Activated naive CD8-positive, alpha-beta T cell treated with anti-CD3 and anti-CD28 coated beads, Interleukin-2, amount 10 ng/mL, durations not matched to agents 7 days and 5 days (primary cell): ENCODE data around the gene OLIG2. TPM values are rescaled to one million over a fixed set of nuclear protein-coding genes. Genes with fewer than 3 reads are reported as not detected.

ENCODE experiments used
- ATAC-seq: fragments of 150-1000 bp; cut with Tn5 transposase; one replicate; pipeline ENCODE4 v1.10.0; 2021; ENCODE audit warnings: low read depth, moderate library complexity
- POLR2A ChIA-PET: fragments of 350-600 bp; sonication (Branson Sonifier 250); formaldehyde crosslinking; loops from one replicate; lab custom pipeline; 2021; ENCODE audit warnings: antibody characterized with exemption; lab: Charles Lee
- DNase-seq: peaks from one replicate; pipeline ENCODE4 v3.0.0; 2021
- H3K27ac Mint-ChIP-seq: one replicate; pipeline ENCODE4 v1.8.0; 2022; ENCODE audit warnings: mild to moderate bottlenecking, mixed read lengths
- H3K27me3 Mint-ChIP-seq: one replicate; pipeline ENCODE4 v1.8.0; 2022; ENCODE audit warnings: mild to moderate bottlenecking, moderate library complexity, mixed read lengths
- H3K36me3 Mint-ChIP-seq: one replicate; pipeline ENCODE4 v1.8.0; 2021; ENCODE audit warnings: mild to moderate bottlenecking, mixed read lengths
- H3K4me1 Mint-ChIP-seq: one replicate; pipeline ENCODE4 v1.8.0; 2021; ENCODE audit warnings: mixed read lengths
- H3K4me3 Mint-ChIP-seq: one replicate; pipeline ENCODE4 v1.8.0; 2022; ENCODE audit warnings: mild to moderate bottlenecking, moderate library complexity, mixed read lengths
- H3K9me3 Mint-ChIP-seq: one replicate; pipeline ENCODE4 v1.8.0; 2021; ENCODE audit warnings: mixed read lengths
- total RNA-seq, 2 experiments: library from RNA; stranded (reverse); gene quantifications; one replicate each; pipeline ENCODE4 v1.2.3, GENCODE V29; 2021

Gene OLIG2
- total RNA-seq, 2 experiments from 2014 or later: not detected

GRCh38 chr21:33023574-33024200 is 2.0 kb upstream of the OLIG2 start:
- peak overlapping the region; percentile 62 for H3K27ac Mint-ChIP-seq
- H3K4me1 Mint-ChIP-seq: peaks cover 28% of the 10 kb centered on the region

GRCh38 chr21:33024201-33025103 is 1.3 kb upstream of the OLIG2 start:
- DNase-seq (peak; percentile 38), ATAC-seq (no peak)
- POLR2A ChIA-PET: no interaction called here
- Mint-ChIP-seq H3K4me3 (peak overlapping the region; percentile 58), H3K4me1 (peaks cover 29% of the 10 kb centered on the region), H3K27me3 (peaks cover 86% of the 10 kb centered on the region), H3K9me3 (no peaks in the 10 kb centered on the region), H3K36me3 (peaks cover 6% of the 10 kb centered on the region), H3K27ac (peak overlapping the region; percentile 62)

More at GRCh38 chr21:33023574-33024200, 2.0 kb upstream of the OLIG2 start:
- Mint-ChIP-seq H3K4me3 (peak overlapping the region; percentile 58), H3K27me3 (peaks cover 86% of the 10 kb centered on the region), H3K36me3 (peaks cover 6% of the 10 kb centered on the region), H3K9me3 (no peaks in the 10 kb centered on the region)
- ATAC-seq: no peak
- POLR2A ChIA-PET: no interaction called here
- DNase-seq: peak; percentile 33

- ATAC-seq (no peak), DNase-seq (peak; percentile 37)
- Mint-ChIP-seq H3K9me3 (no peaks in the 10 kb centered on the region), H3K36me3 (peaks cover 6% of the 10 kb centered on the region), H3K4me1 (peaks cover 26% of the 10 kb centered on the region), H3K27me3 (peaks cover 89% of the 10 kb centered on the region), H3K4me3 (peak overlapping the region; percentile 25), H3K27ac (no peak overlapping the region)
- POLR2A ChIA-PET: no interaction called here
Observed at GRCh38 chr21:33025106-33025488, 638 bp upstream of the OLIG2 start.

- peaks cover 6% of the 10 kb centered on the region for H3K36me3 Mint-ChIP-seq
- no peaks in the 10 kb centered on the region for H3K9me3 Mint-ChIP-seq
- DNase-seq (peak; percentile 39), ATAC-seq (no peak)
- H3K4me3 Mint-ChIP-seq: no peak overlapping the region
- peaks cover 22% of the 10 kb centered on the region for H3K4me1 Mint-ChIP-seq
- POLR2A ChIA-PET: no interaction called here
- peak overlapping the region; percentile 77 for H3K27ac Mint-ChIP-seq
- peaks cover 89% of the 10 kb centered on the region for H3K27me3 Mint-ChIP-seq
Observed at GRCh38 chr21:33026443-33026858, 716 bp downstream of the OLIG2 start.

- peaks cover 89% of the 10 kb centered on the region for H3K27me3 Mint-ChIP-seq
- H3K36me3 Mint-ChIP-seq: peaks cover 6% of the 10 kb centered on the region
- POLR2A ChIA-PET: no interaction called here
- no peaks in the 10 kb centered on the region for H3K9me3 Mint-ChIP-seq
- no peak overlapping the region for H3K4me3 Mint-ChIP-seq
- peaks cover 22% of the 10 kb centered on the region for H3K4me1 Mint-ChIP-seq
- H3K27ac Mint-ChIP-seq: peak overlapping the region; percentile 77
- DNase-seq (peak; percentile 46), ATAC-seq (no peak)
Observed at GRCh38 chr21:33026878-33027400, 1.2 kb downstream of the OLIG2 start.

- peaks cover 21% of the 10 kb centered on the region for H3K4me1 Mint-ChIP-seq
- peaks cover 6% of the 10 kb centered on the region for H3K36me3 Mint-ChIP-seq
- peaks cover 89% of the 10 kb centered on the region for H3K27me3 Mint-ChIP-seq
- POLR2A ChIA-PET: no interaction called here
- H3K4me3 Mint-ChIP-seq: no peak overlapping the region
- ATAC-seq: no peak
- H3K9me3 Mint-ChIP-seq: no peaks in the 10 kb centered on the region
- H3K27ac Mint-ChIP-seq: no peak overlapping the region
- peak; percentile 51 for DNase-seq
Observed at GRCh38 chr21:33027401-33028286, 1.9 kb downstream of the OLIG2 start.

GRCh38 chr21:33028287-33028670 is 2.5 kb downstream of the OLIG2 start:
- Mint-ChIP-seq H3K9me3 (no peaks in the 10 kb centered on the region), H3K36me3 (peaks cover 5% of the 10 kb centered on the region), H3K27me3 (peaks cover 86% of the 10 kb centered on the region), H3K4me3 (peak overlapping the region; percentile 35), H3K27ac (peak overlapping the region; percentile 38), H3K4me1 (peaks cover 20% of the 10 kb centered on the region)
- peak; percentile 29 for DNase-seq
- no peak for ATAC-seq
- POLR2A ChIA-PET: no interaction called here

- peak overlapping the region; percentile 43 for H3K27ac Mint-ChIP-seq
- no peak for ATAC-seq
- no peaks in the 10 kb centered on the region for H3K9me3 Mint-ChIP-seq
Observed at GRCh38 chr21:33028773-33029384, 3.1 kb downstream of the OLIG2 start.

GRCh38 chr21:33029385-33029921 is 3.7 kb downstream of the OLIG2 start:
- no peak for ATAC-seq
- Mint-ChIP-seq H3K4me3 (peak overlapping the region; percentile 45), H3K9me3 (no peaks in the 10 kb centered on the region), H3K4me1 (peaks cover 15% of the 10 kb centered on the region), H3K27me3 (peaks cover 77% of the 10 kb centered on the region), H3K36me3 (no peaks in the 10 kb centered on the region), H3K27ac (no peak overlapping the region)
- POLR2A ChIA-PET: no interaction called here
- DNase-seq: no peak

More at GRCh38 chr21:33028773-33029384, 3.1 kb downstream of the OLIG2 start:
- POLR2A ChIA-PET: no interaction called here
- peaks cover 4% of the 10 kb centered on the region for H3K36me3 Mint-ChIP-seq
- H3K4me3 Mint-ChIP-seq: peak overlapping the region; percentile 57
- H3K27me3 Mint-ChIP-seq: peaks cover 80% of the 10 kb centered on the region
- H3K4me1 Mint-ChIP-seq: peaks cover 20% of the 10 kb centered on the region
- peak; percentile 49 for DNase-seq

GRCh38 chr21:33029975-33030461 is 4.3 kb downstream of the OLIG2 start:
- peaks cover 15% of the 10 kb centered on the region for H3K4me1 Mint-ChIP-seq
- POLR2A ChIA-PET: no interaction called here
- H3K27ac Mint-ChIP-seq: no peak overlapping the region
- DNase-seq: no peak
- ATAC-seq: no peak
- peaks cover 73% of the 10 kb centered on the region for H3K27me3 Mint-ChIP-seq
- H3K36me3 Mint-ChIP-seq: no peaks in the 10 kb centered on the region
- no peak overlapping the region for H3K4me3 Mint-ChIP-seq
- H3K9me3 Mint-ChIP-seq: no peaks in the 10 kb centered on the region

GRCh38 chr21:33030633-33031032 is 4.9 kb downstream of the OLIG2 start:
- Mint-ChIP-seq H3K4me1 (peaks cover 15% of the 10 kb centered on the region), H3K9me3 (no peaks in the 10 kb centered on the region), H3K4me3 (no peak overlapping the region), H3K27me3 (peaks cover 68% of the 10 kb centered on the region), H3K27ac (no peak overlapping the region), H3K36me3 (no peaks in the 10 kb centered on the region)
- DNase-seq (no peak), ATAC-seq (no peak)
- POLR2A ChIA-PET: no interaction called here

GRCh38 chr21:33031152-33031911 is 5.6 kb downstream of the OLIG2 start:
- H3K27ac Mint-ChIP-seq: no peak overlapping the region
- H3K4me3 Mint-ChIP-seq: no peak overlapping the region
- peaks cover 61% of the 10 kb centered on the region for H3K27me3 Mint-ChIP-seq
- H3K36me3 Mint-ChIP-seq: no peaks in the 10 kb centered on the region
- H3K9me3 Mint-ChIP-seq: no peaks in the 10 kb centered on the region
- ATAC-seq: no peak
- no peak for DNase-seq
- POLR2A ChIA-PET: no interaction called here
- peaks cover 12% of the 10 kb centered on the region for H3K4me1 Mint-ChIP-seq
